GM12874 (cell line): ENCODE data around the gene TBC1D13.

ENCODE experiments used
- CTCF ChIP-seq: IDR thresholded peaks from 2 replicates; pipeline ENCODE4 v1.5.1; 2011; ENCODE audit warnings: low read depth, mild to moderate bottlenecking, control low read depth, low read length, moderate library complexity; ENCODE audit not compliant: insufficient read depth

The TBC1D13 gene

GRCh38 chr9:128788445-128788844, 1.4 kb downstream of the TBC1D13 start:
- TF ChIP-seq CTCF: no peak

- TF ChIP-seq CTCF: no peak
Measured at GRCh38 chr9:128790536-128790935, 3.5 kb downstream of the TBC1D13 start.

- no peak for TF ChIP-seq CTCF
Measured at GRCh38 chr9:128792134-128792533, 5.1 kb downstream of the TBC1D13 start.

- no peak for TF ChIP-seq CTCF
Measured at GRCh38 chr9:128792978-128793686, 6.1 kb downstream of the TBC1D13 start.

GRCh38 chr9:128798896-128799295, 11.8 kb downstream of the TBC1D13 start:
- TF ChIP-seq CTCF: no peak

GRCh38 chr9:128800061-128800460, 13.0 kb downstream of the TBC1D13 start:
- no peak for TF ChIP-seq CTCF

- no peak for TF ChIP-seq CTCF
Measured at GRCh38 chr9:128802482-128802881, 15.4 kb downstream of the TBC1D13 start.
